Colonic mucosa (tissue), 4 donors: ENCODE data around the gene IPO13. TPM values are rescaled to one million over a fixed set of nuclear protein-coding genes. Genes with fewer than 3 reads are reported as not detected.

ENCODE experiments used
- DNase-seq: peaks from one replicate; pipeline ENCODE4 v3.0.0-alpha.2; 2020
- H3K27ac ChIP-seq: fragments of 200-600 bp; one replicate; pipeline ENCODE4 v1.8.0; 2021
- H3K27me3 ChIP-seq: fragments of 200-600 bp; one replicate; pipeline ENCODE4 v1.8.0; 2021
- H3K36me3 ChIP-seq: fragments of 200-600 bp; one replicate; pipeline ENCODE4 v1.8.0; 2021
- H3K4me1 ChIP-seq: fragments of 200-600 bp; one replicate; pipeline ENCODE4 v1.8.0; 2021; ENCODE audit warnings: mild to moderate bottlenecking
- H3K4me3 ChIP-seq: fragments of 200-600 bp; one replicate; pipeline ENCODE4 v1.8.0; 2021
- H3K9ac ChIP-seq, 2 donors: one replicate each; pipeline ENCODE4 v1.7.0; 2013; ENCODE audit warnings: control low read depth in 2 of 2, low read depth in 2 of 2, low read length in 2 of 2
- H3K9me3 ChIP-seq: fragments of 200-600 bp; one replicate; pipeline ENCODE4 v1.8.0; 2021
- CTCF ChIP-seq: fragments of 200-600 bp; IDR thresholded peaks from one replicate; pipeline ENCODE4 v1.8.0; 2022; ENCODE audit warnings: antibody characterized with exemption, mild to moderate bottlenecking
- intact Hi-C: fragments of 100-400 bp; cut with DNase I; formaldehyde crosslinking; loops from one replicate; pipeline ENCODE4 v1.14.1; 2022
- total RNA-seq, 2 donors: library from RNA; stranded (reverse); fragmentation: NEBNext Ultra II Directional in 1 of 2; extraction: Animal tissue kit (Norgen Biotek cat#: 25700) in 1 of 2; gene quantifications; one replicate each; pipeline ENCODE4 v1.2.1, GENCODE V29; 2021
- donor health status: healthy.
- donor health status: DM: no; HTN: no; CAD: no.
- donor health status: DM: no; HTN: no; CAD: no.

The IPO13 gene
- total RNA-seq, 2 donors from 2014 or later = 17.3 to 27.9 TPM

DNA sequence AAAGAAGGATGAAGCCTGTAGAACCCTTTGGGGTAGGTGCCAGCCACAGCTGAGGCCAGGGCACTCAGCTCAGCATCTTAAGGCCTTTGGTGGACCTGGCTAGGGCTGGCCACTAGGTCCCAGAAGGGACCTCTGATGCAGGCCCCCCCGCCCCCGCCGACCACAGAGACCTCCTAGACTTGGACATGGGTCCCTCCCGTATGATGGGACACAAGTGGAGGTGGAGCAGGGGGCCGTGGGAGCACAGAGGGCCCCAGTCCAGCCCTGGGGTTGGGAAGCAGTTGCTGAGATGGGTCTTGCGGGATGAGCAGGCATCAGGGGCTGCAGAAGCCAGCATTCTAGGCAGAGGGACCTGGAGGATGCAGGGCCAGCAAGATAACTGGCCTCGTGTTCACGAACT lies 35.5 kb downstream of the IPO13 start:
- H3K4me3 ChIP-seq = no peak overlapping the region
- H3K4me1 ChIP-seq = peaks cover 19% of the 10 kb centered on the region
- no peak for DNase-seq
- no peaks in the 10 kb centered on the region for H3K36me3 ChIP-seq
- H3K27ac ChIP-seq = no peak overlapping the region
- intact Hi-C loops = no loop called here
- H3K27me3 ChIP-seq = no peaks in the 10 kb centered on the region
- H3K9ac ChIP-seq = no peak overlapping the region
- no peaks in the 10 kb centered on the region for H3K9me3 ChIP-seq
- no peak for TF ChIP-seq CTCF

- no peak for TF ChIP-seq CTCF
- H3K9ac ChIP-seq = no peak overlapping the region
- no peak for DNase-seq
- H3K27ac ChIP-seq = no peak overlapping the region
- H3K4me1 ChIP-seq = peaks cover 19% of the 10 kb centered on the region
- H3K36me3 ChIP-seq = no peaks in the 10 kb centered on the region
- H3K4me3 ChIP-seq = no peak overlapping the region
- H3K27me3 ChIP-seq = no peaks in the 10 kb centered on the region
- H3K9me3 ChIP-seq = no peaks in the 10 kb centered on the region
- intact Hi-C loops = no loop called here
Measured at GRCh38 chr1:43982808-43983207, 36.1 kb downstream of the IPO13 start.

- Histone ChIP-seq H3K9ac (no peak overlapping the region), H3K9me3 (no peaks in the 10 kb centered on the region)
- intact Hi-C loops = no loop called here
Measured at GRCh38 chr1:43983253-43983899, 36.6 kb downstream of the IPO13 start.

DNA sequence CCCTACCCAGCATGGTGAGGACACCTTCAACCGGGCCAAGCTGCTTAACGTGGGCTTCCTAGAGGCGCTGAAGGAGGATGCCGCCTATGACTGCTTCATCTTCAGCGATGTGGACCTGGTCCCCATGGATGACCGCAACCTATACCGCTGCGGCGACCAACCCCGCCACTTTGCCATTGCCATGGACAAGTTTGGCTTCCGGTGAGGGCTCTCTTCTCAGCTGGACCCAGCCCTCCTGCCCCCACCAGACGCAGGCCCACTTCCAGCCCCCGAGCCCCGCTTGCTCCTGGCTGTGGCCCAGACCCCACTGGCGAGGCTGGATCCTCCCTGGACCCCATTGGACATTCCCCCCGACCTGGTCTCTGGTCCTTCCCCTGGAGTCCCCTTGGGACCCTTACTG lies 38.1 kb downstream of the IPO13 start:
- DNase-seq = no peak
- H3K4me3 ChIP-seq = no peak overlapping the region
- intact Hi-C loops = no loop called here
- peaks cover 13% of the 10 kb centered on the region for H3K4me1 ChIP-seq
- H3K9me3 ChIP-seq = no peaks in the 10 kb centered on the region
- no peak overlapping the region for H3K9ac ChIP-seq
- H3K27ac ChIP-seq = no peak overlapping the region
- H3K36me3 ChIP-seq = no peaks in the 10 kb centered on the region
- TF ChIP-seq CTCF = no peak
- H3K27me3 ChIP-seq = no peaks in the 10 kb centered on the region

More at GRCh38 chr1:43983253-43983899, 36.6 kb downstream of the IPO13 start:
- no peak for TF ChIP-seq CTCF
- peaks cover 14% of the 10 kb centered on the region for H3K4me1 ChIP-seq
- no peak for DNase-seq
- no peak overlapping the region for H3K4me3 ChIP-seq
- no peaks in the 10 kb centered on the region for H3K27me3 ChIP-seq
- H3K27ac ChIP-seq = no peak overlapping the region
- no peaks in the 10 kb centered on the region for H3K36me3 ChIP-seq

DNA sequence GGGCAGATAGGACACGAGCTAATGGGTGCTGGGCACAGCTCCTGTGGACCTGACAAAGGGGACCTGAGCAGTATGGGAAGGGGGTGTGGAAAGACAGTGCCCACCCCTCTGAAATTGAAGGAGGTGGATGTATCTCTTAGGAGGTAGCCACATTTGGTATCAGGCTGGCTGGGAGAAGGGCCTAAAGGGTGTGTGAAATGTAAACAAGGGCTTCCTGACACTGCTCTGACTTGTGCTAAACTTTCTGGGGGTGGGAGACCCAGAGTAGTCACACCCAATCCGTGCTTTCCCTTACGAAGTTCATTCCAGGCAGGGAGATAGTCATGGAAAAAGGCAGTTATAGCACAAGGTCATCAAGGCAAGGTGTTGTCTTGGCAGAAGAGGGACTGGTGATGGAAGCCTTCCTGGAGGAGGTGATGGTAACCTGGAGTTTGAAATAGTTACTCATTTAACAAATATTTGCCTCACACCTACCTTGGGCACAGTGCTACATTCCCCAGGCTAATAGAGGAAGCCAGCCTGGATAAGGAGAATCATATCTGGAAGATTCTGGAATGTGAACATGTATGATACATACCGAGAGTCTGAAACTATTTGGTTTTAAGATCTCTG lies 39.3 kb downstream of the IPO13 start:
- no peak overlapping the region for H3K9ac ChIP-seq
- H3K4me1 ChIP-seq = peaks cover 4% of the 10 kb centered on the region
- TF ChIP-seq CTCF = no peak
- H3K27me3 ChIP-seq = no peaks in the 10 kb centered on the region
- H3K27ac ChIP-seq = no peak overlapping the region
- intact Hi-C loops = no loop called here
- DNase-seq = no peak
- H3K4me3 ChIP-seq = no peak overlapping the region
- H3K9me3 ChIP-seq = no peaks in the 10 kb centered on the region
- no peaks in the 10 kb centered on the region for H3K36me3 ChIP-seq
